HepG2 (cell line): Measurements from ENCODE around the gene DCTN4. TPM values are rescaled to one million over a fixed set of nuclear protein-coding genes. Genes with fewer than 3 reads are reported as not detected.
A peak's percentile ranks its signal among the peaks of the same experiment; 100 is the strongest.
"Not testable (repeated sequence)": the region's sequence is repeated elsewhere in the genome, so short reads cannot be mapped to it uniquely, and the experiment has no call there.

ENCODE experiments used
- ATAC-seq: fragments of 200-7000 bp; cut with Tn5 transposase; 3 replicates; pipeline ENCODE4 v1.9.1; 2020; ENCODE audit warnings: mild to moderate bottlenecking, moderate library complexity
- BruUV-seq: library from RNA; stranded (reverse); fragments of 400-500 nt; replicated peaks from 2 replicates; lab custom pipeline; 2021; lab: Mats Ljungman, UMichigan
- CTCF ChIA-PET: fragments of 300-600 bp; formaldehyde crosslinking; extraction: SDS; loops from one replicate; lab custom pipeline; 2021; ENCODE audit warnings: low total read pairs, inconsistent platforms, low intra/inter-chr PET ratio; lab: Yijun Ruan, JAX
- POLR2A ChIA-PET: fragments of 350-600 bp; sonication (Branson Sonifier 250); formaldehyde crosslinking; loops from one replicate; lab custom pipeline; 2020; ENCODE audit warnings: antibody characterized with exemption, inconsistent platforms; lab: Yijun Ruan, JAX
- DNase-seq: peaks from one replicate; pipeline ENCODE4 v3.0.0-alpha.2; 2015; ENCODE audit warnings: low spot score
- FAIRE-seq: peaks from 3 replicates; lab custom pipeline; 2011; peaks lifted over from hg19 to GRCh38; lab: Jason Lieb, UNC
- H2AFZ ChIP-seq: one replicate; pipeline ENCODE4 v1.6.1; 2011; ENCODE audit warnings: low read length, inconsistent platforms
- H3K27ac ChIP-seq: fragments of 300-600 bp; 3 replicates; pipeline ENCODE4 v1.8.0; 2011; ENCODE audit warnings: mixed run types, mild to moderate bottlenecking, mixed read lengths, low read length, inconsistent platforms; ENCODE audit not compliant: insufficient read depth; ENCODE audit errors: extremely low read length
- H3K27me3 ChIP-seq, 2 experiments: fragments of 200-600 bp in 1 of 2; 2 replicates in 1 of 2; 3 replicates in 1 of 2; pipeline versions ENCODE4 v1.6.0 to v1.8.0; 2011; ENCODE audit warnings: low read length in 2 of 2, mild to moderate bottlenecking in 2 of 2, moderate library complexity in 2 of 2, inconsistent platforms in 1 of 2; ENCODE audit not compliant: insufficient read depth in 2 of 2, control insufficient read depth in 1 of 2
- H3K36me3 ChIP-seq, 2 experiments: fragments of 200-600 bp in 1 of 2; replicated peaks in 1 of 2; 2 replicates in 1 of 2; 3 replicates in 1 of 2; pipeline versions ENCODE4 v1.5.1 to v1.8.0; 2011; ENCODE audit warnings: low read length in 2 of 2, inconsistent platforms in 1 of 2; ENCODE audit not compliant: insufficient read depth in 2 of 2, control insufficient read depth in 1 of 2
- H3K4me1 ChIP-seq: 2 replicates; pipeline ENCODE4 v1.5.1; 2012; ENCODE audit warnings: low read length, inconsistent platforms; ENCODE audit not compliant: insufficient read depth
- H3K4me2 ChIP-seq: 2 replicates; pipeline ENCODE4 v1.6.0; 2011; ENCODE audit warnings: low read depth, low read length, inconsistent platforms
- H3K4me3 ChIP-seq, 3 experiments: fragments of 200-600 bp in 1 of 3; sonication (generic), shearing (Covaris generic) in 1 of 3; replicated peaks in 1 of 3; 2 replicates each; pipeline ENCODE4 v1.5.1; 2011 to 2016; ENCODE audit warnings: low read length in 3 of 3, inconsistent platforms in 2 of 3, low read depth in 2 of 3, mild to moderate bottlenecking in 2 of 3, control low read depth in 1 of 3, mixed read lengths in 1 of 3; ENCODE audit not compliant: insufficient read depth in 1 of 3
- H3K79me2 ChIP-seq: one replicate; pipeline ENCODE4 v1.6.1; 2011; ENCODE audit warnings: low read length, inconsistent platforms; ENCODE audit not compliant: insufficient read depth
- H3K9ac ChIP-seq: 2 replicates; pipeline ENCODE4 v1.6.0; 2011; ENCODE audit warnings: mild to moderate bottlenecking, low read depth, low read length, inconsistent platforms; ENCODE audit not compliant: insufficient read depth
- H3K9me3 ChIP-seq: 2 replicates; pipeline ENCODE4 v1.5.1; 2012; ENCODE audit warnings: mild to moderate bottlenecking, low read length
- H4K20me1 ChIP-seq: 2 replicates; pipeline ENCODE4 v1.6.0; 2011; ENCODE audit warnings: inconsistent platforms, mild to moderate bottlenecking, low read length, moderate library complexity; ENCODE audit not compliant: insufficient read depth
- CEBPG ChIP-seq: IDR thresholded peaks from 2 replicates; pipeline ENCODE4 v1.6.1; 2016
- ZNF281 ChIP-seq: sonication (generic); formaldehyde crosslinking; IDR thresholded peaks from 2 replicates; pipeline ENCODE4 v1.4.0; 2020; ENCODE audit warnings: missing genetic modification reagents, borderline replicate concordance
- WGBS: methylation state at CpG from one replicate; pipeline ENCODE4 v1.1.6; 2017; ENCODE audit warnings: low lambda C conversion rate; 5-methylcytosine and 5-hydroxymethylcytosine counted together
- in situ Hi-C: cut with HindIII; loops from 2 replicates; pipeline ENCODE4 v1.10.0; 2017; ENCODE audit warnings: low pct_unique_long_range_greater_than_20kb; ENCODE audit not compliant: extremely low pct_ligation_motif_present
- intact Hi-C: fragments of 100-400 bp; cut with micrococcal nuclease; formaldehyde crosslinking; loops from one replicate; pipeline ENCODE4 v1.10.0; 2022; ENCODE audit not compliant: unreplicated experiment
- polyA plus RNA-seq, 8 experiments: library from polyadenylated mRNA; depleted of rRNA in 3 of 8; stranded (reverse) in 7 of 8; unstranded in 1 of 8; fragments of >200 nt; fragmentation: Illumina TruSeq in 4 of 8; extraction: Trizol in 4 of 8; gene quantifications; 2 replicates each; pipeline versions ENCODE4 v1.2.1 to v1.2.3, GENCODE V29; 2011 to 2016; ENCODE audit warnings: low read depth in 4 of 8, missing spikeins in 1 of 8, mixed read lengths in 1 of 8; ENCODE audit not compliant: insufficient read depth in 1 of 8
- total RNA-seq, 5 experiments: library from RNA; depleted of rRNA; stranded (reverse); fragments of >200 nt; fragmentation: Illumina TruSeq; extraction: Trizol; gene quantifications; 2 replicates each; pipeline ENCODE4 v1.2.3, GENCODE V29; 2016; ENCODE audit warnings: low read depth in 1 of 5

The DCTN4 gene
- total and polyA plus RNA-seq, 2 of the 13 experiments (the other 11 are each of a cell fraction or from before 2014, with no cell fraction given) = 24.1 to 26.9 TPM

- POLR2A ChIA-PET, H3K9me3 ChIP-seq, ATAC-seq, H3K4me1 ChIP-seq, BruUV-seq, H4K20me1 ChIP-seq, FAIRE-seq, intact Hi-C loops, CTCF ChIA-PET, H2AFZ ChIP-seq, DNase-seq, H3K4me3 ChIP-seq, H3K4me2 ChIP-seq, H3K27me3 ChIP-seq, H3K9ac ChIP-seq, H3K27ac ChIP-seq, in situ Hi-C loops: not testable (repeated sequence)
- WGBS = 95% methylated on average over 5 of the region's 9 CpGs
- peak; percentile 17; the same call in 1 of the 2 replicates for TF ChIP-seq ZNF281 (CRISPR knock-in tag)
- Histone ChIP-seq H3K36me3 (peaks cover 0 to 18% of the 10 kb centered on the region in 2 experiments; a peak in 2 of 5 replicates), H3K79me2 (peaks cover 15% of the 10 kb centered on the region)
These were observed 15.7 kb downstream of the DCTN4 start for GRCh38 chr5:150743142-150743488.

DNA sequence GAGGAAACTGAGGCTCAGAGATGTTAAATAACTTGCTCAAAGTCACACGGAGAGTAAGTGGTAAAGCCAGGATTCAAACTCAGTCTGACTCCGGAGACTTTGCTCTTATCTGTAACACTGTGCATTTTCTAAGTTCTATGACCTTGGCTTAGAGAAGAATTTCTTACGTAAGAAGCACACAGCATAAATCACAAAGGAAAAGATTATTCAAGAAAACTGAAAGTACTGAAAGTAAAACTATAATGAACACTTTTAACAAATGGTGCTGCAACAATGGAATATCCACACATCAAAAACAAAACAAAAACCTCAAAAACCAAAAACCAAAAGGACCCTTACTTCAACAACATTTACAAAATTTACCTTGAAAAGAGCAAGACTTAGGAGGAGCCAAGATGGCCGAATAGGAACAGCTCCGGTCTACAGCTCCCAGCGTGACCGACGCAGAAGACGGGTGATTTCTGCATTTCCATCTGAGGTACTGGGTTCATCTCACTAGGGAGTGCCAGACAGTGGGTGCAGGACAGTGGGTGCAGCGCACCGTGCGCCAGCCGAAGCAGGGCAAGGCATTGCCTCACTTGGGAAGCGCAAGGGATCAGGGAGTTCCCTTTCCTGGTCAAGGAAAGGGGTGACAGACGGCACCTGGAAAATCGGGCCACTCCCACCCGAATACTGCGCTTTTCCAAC is 16.2 kb downstream of the DCTN4 start:
- H3K9me3 ChIP-seq, H3K4me1 ChIP-seq, CTCF ChIA-PET, intact Hi-C loops, POLR2A ChIA-PET, H3K4me3 ChIP-seq, H3K4me2 ChIP-seq, DNase-seq, H3K27ac ChIP-seq, BruUV-seq, H3K27me3 ChIP-seq, H2AFZ ChIP-seq, H4K20me1 ChIP-seq, in situ Hi-C loops: not testable (repeated sequence)
- peak; percentile 59 for FAIRE-seq
- ATAC-seq = peak; percentile 41; the same call in 2 of the 3 replicates
- WGBS = 76% methylated on average over 9 of the region's 18 CpGs
- peak; percentile 37; the same call in 1 of the 2 replicates for TF ChIP-seq CEBPG
- 0 out of 2 replicates have a peak overlapping the region, but pooled peaks have one; percentile 8 for H3K9ac ChIP-seq
- peaks cover 0 to 18% of the 10 kb centered on the region in 2 experiments; a peak in 2 of 5 replicates for H3K36me3 ChIP-seq
- H3K79me2 ChIP-seq = peaks cover 16% of the 10 kb centered on the region
